HuH-7 (cell line): ENCODE data around the gene KRT35.
"Not testable (repeated sequence)": the region's sequence is repeated elsewhere in the genome, so short reads cannot be mapped to it uniquely, and the experiment has no call there.

Source experiments
- DNase-seq: peaks from one replicate; pipeline ENCODE4 v3.0.0; 2011; ENCODE audit warnings: low spot score

KRT35 gene

DNA sequence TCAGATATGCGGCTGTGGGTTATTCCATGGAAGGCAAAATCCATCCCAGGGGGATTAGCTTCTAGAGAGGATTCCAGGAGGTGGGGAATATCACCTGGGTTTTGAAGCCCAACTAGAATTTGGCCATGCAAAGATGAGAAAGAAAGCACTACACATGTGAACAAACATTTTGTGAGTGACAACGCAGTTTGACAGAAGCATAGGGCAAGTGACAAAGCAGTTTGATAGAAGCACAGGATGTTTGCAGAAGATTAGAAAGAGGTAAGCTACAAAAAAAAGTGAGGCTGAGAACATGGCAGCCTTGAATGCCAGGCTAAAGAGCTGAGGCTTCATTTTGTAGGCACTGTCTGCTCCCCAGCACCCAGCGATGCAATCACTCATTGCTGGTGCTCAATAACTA lies 27.9 kb downstream of the KRT35 start:
- DNase-seq, result no peak

- DNase-seq, result no peak
Observed at GRCh38 chr17:41452281-41452680, 28.7 kb downstream of the KRT35 start.

GRCh38 chr17:41451154-41451728 lies 29.7 kb downstream of the KRT35 start:
- DNase-seq, result no peak

GRCh38 chr17:41449008-41449407 lies 31.9 kb downstream of the KRT35 start:
- no peak for DNase-seq

DNA sequence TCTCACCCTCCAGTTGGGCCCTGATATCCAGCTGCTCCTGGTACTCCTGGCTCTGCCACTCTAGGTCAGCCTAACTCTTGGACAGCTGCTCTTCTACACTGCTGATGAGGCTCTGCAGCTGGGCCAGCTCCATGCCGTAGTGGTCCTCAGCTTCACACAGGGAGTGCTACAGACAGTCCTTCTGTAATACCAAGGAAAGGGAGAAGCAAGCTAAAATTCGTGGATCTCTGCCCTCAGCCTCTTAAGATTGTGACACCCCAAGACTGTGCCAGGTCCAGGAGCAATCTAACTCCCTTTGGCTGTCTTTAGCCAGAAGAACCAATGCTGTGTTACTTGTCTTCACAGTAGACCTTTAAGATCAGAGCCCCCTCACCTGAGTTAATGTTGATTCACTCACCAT lies 32.4 kb downstream of the KRT35 start:
- no peak for DNase-seq

GRCh38 chr17:41446806-41447205 lies 34.1 kb downstream of the KRT35 start:
- no peak for DNase-seq

GRCh38 chr17:41444640-41445039 lies 36.3 kb downstream of the KRT35 start:
- DNase-seq, result no peak

GRCh38 chr17:41444186-41444585 lies 36.8 kb downstream of the KRT35 start:
- DNase-seq, result no peak

- DNase-seq, result no peak
Observed at GRCh38 chr17:41442739-41443138, 38.2 kb downstream of the KRT35 start.

DNA sequence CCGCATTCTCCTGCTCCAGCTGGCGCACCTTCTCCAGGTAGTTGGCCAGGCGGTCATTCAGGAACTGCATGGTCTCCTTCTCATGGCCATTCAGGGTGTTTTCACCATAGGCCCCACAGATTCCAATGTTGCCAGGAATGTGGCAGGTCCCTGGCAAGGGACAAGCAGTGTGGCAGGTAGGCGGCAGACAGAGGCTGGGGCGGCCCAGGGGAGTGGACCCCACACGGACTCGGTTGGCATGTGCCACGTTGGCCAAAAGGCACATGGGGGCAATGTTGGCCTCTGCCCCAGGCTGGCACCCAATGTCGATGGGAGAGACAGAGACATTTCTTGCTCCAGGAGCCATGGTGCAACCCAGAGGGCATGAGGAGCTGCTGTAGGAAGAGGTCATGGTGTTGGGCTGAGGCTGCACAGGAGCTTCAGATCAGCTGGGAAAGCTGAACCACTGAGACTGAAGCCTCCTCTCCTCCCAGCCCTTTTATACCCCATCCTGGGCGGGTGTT lies 40.4 kb downstream of the KRT35 start, which contains the start of gene KRT38:
TSS of gene KRT38 (minus strand) at position 453 of the 503 bp plus-strand sequence. CDS start at position 391, 62 bp downstream.
- DNase-seq, result no peak

DNA sequence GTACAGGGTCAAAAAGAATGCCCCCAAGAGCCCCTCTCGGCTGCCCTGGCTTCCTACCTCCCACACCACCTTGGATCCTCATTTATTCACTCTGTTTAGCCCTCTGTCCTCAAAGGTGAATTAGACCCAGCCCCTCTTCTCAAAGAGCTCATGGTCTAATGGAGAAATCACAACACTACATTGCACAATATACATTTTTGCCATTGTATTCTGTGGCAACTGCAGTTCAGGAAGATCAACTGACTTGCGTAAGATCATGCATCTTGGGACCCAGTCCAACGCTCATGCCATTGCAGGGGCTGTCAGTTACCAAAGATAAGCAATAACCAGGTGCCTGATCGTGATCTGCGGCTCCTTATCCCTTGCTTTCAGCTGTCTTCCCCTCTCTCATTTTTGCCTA lies 41.6 kb downstream of the KRT35 start:
- DNase-seq, result no peak

DNA sequence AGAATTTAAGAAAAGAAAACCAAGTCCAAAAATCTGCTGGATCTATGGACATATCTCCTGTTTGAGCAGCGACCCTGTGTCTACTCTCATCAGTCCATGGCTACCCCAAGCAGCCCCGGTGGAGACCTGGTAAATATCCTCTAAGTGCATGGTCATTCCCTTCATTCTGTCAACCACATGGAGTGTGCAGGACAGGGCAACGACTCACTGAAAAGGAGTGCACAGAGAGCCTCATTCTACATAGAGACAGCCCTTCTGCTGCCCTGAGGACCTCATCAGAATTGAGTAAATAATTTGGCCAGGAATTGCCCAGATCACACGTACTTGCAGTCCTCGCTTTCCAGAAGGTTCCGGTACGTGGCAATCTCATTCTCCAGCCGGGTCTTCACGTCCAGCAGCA lies 43.2 kb downstream of the KRT35 start:
- no peak for DNase-seq

- DNase-seq, result no peak
Observed at GRCh38 chr17:41437254-41437653, 43.7 kb downstream of the KRT35 start.

DNA sequence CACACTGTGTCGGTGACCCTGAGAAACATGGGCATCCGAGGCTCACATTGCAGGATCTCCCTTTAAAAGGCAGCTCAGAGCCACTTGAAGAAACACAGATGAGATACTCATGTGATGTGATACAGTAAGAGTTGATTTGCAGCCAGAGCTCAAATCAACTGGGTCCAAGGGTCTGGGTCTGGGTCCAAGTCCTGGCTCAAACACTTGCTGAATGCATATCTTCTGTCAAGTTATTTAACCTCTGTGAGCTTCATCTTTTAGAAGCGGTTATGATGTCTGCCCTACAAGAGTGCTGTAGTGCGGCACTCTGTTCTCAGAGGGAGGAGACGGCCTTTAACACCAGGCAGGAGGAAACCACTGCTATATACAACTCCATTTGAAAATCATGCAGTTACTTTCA lies 46.5 kb downstream of the KRT35 start:
- DNase-seq, result no peak

DNA sequence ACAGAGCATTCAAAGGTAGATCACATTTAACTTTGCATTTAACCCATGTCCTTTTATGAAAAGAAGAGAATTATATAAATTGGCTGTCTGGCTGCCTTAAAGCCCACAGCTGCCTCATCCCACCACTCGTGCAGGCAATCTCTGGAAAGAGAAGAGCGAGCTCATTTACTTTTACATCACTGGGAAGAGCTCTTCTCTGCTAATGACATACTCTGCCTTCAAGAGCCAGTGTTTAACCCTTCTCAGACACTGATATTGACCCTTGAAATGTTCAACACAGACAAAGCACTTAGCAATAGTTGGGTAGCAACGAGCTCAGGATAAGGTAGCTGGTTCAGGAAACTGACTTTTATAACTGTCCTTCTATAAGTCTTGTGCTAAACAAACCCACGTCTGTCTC lies 46.9 kb downstream of the KRT35 start:
- DNase-seq, result no peak

DNA sequence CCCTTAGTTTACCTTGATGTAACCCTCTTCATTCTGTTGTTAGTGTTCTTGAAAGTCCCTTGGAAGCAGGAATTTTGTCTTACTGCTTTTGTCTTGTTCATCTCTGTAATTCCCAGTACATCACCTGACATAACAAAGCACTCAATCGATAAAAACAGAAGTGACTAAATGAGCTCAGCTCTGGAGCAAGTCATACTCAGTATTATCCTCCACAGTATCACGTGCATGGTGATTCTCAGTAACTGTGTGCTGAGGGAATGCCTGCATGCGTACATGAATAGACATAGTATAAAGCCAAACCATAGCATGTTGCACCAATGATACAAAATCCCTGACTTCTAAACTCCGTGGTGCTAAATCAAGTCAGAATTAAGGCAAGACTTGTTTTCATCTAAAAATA lies 47.4 kb downstream of the KRT35 start:
- no peak for DNase-seq

GRCh38 chr17:41430376-41430775 lies 50.6 kb downstream of the KRT35 start:
- not testable (repeated sequence) for DNase-seq

DNA sequence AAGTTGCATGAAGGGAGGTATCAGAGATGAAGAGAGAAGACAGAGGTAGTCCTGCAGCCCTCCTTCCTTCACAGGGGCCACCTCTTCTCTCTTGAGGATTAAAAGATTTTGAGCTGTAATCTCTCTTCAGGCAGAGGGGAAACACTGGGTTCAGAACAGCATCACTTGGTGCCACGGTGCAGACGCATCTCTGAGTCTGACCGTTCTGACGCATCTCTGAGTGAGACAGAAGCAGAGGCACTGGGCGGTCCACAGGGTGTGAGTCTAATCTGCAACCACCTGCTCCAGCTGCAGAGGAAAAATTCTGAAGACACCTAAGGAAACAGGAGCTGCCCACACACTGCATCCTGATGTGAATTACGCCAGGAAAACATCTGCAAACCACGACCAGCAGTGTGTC lies 51.3 kb downstream of the KRT35 start:
- no peak for DNase-seq

GRCh38 chr17:41428591-41429291 lies 52.2 kb downstream of the KRT35 start:
- DNase-seq, result no peak
